DND-41 (cell line): ENCODE results near the gene MYLK3.

ENCODE experiments used
- ATAC-seq: fragments of 200-7000 bp; cut with Tn5 transposase; 3 replicates; pipeline ENCODE4 v1.9.1; 2021; ENCODE audit warnings: low read depth; ENCODE audit not compliant: insufficient read depth
- DNase-seq: peaks from one replicate; pipeline ENCODE4 v3.0.0-alpha.2; 2020
- H2AFZ ChIP-seq: 2 replicates; pipeline ENCODE4 v1.6.0; 2012; ENCODE audit warnings: low read depth, low read length
- H3K27ac ChIP-seq: 2 replicates; pipeline ENCODE4 v1.5.1; 2012; ENCODE audit warnings: low read length, inconsistent platforms
- H3K27me3 ChIP-seq: fragments of 200-600 bp; sonication (generic); 2 replicates; pipeline ENCODE4 v1.6.0; 2012; ENCODE audit warnings: low read length, mild to moderate bottlenecking, inconsistent platforms; ENCODE audit not compliant: insufficient read depth, poor library complexity
- H3K36me3 ChIP-seq: 2 replicates; pipeline ENCODE4 v1.5.1; 2012; ENCODE audit warnings: low read length, inconsistent platforms; ENCODE audit not compliant: insufficient read depth
- H3K4me1 ChIP-seq: 2 replicates; pipeline ENCODE4 v1.5.1; 2012; ENCODE audit warnings: mild to moderate bottlenecking, low read length; ENCODE audit not compliant: insufficient read depth
- H3K4me2 ChIP-seq: 2 replicates; pipeline ENCODE4 v1.6.0; 2012; ENCODE audit warnings: mild to moderate bottlenecking, moderate library complexity, low read length, inconsistent platforms; ENCODE audit not compliant: insufficient read depth
- H3K4me3 ChIP-seq, 2 experiments: fragments of 200-600 bp in 1 of 2; shearing (Covaris generic) in 1 of 2; 2 replicates each; pipeline ENCODE4 v1.5.1; 2012 to 2016; ENCODE audit warnings: inconsistent platforms in 2 of 2, low read length in 2 of 2, mild to moderate bottlenecking in 2 of 2, low read depth in 1 of 2, moderate library complexity in 1 of 2
- H3K79me2 ChIP-seq: 2 replicates; pipeline ENCODE4 v1.6.0; 2012; ENCODE audit warnings: low read length, inconsistent platforms; ENCODE audit not compliant: insufficient read depth
- H3K9ac ChIP-seq: 2 replicates; pipeline ENCODE4 v1.6.0; 2012; ENCODE audit warnings: low read depth, mild to moderate bottlenecking, inconsistent platforms, low read length, moderate library complexity
- H3K9me3 ChIP-seq: 2 replicates; pipeline ENCODE4 v1.5.1; 2012; ENCODE audit warnings: low read length, moderate library complexity, mild to moderate bottlenecking, inconsistent platforms; ENCODE audit not compliant: insufficient read depth, severe bottlenecking
- H4K20me1 ChIP-seq: 2 replicates; pipeline ENCODE4 v1.6.0; 2012; ENCODE audit warnings: low read length; ENCODE audit not compliant: insufficient read depth
- EZH2 ChIP-seq: IDR thresholded peaks from 3 replicates; pipeline ENCODE4 v1.6.1; 2012; ENCODE audit warnings: borderline replicate concordance, low read depth, mild to moderate bottlenecking, moderate library complexity, low read length, inconsistent platforms; ENCODE audit not compliant: severe bottlenecking
- TF ChIP-seq, protein P1 (sequence below): IDR thresholded peaks from 2 replicates; pipeline ENCODE4 v1.5.1; 2012; ENCODE audit warnings: borderline replicate concordance, low read length, moderate library complexity, mild to moderate bottlenecking; ENCODE audit not compliant: poor library complexity, severe bottlenecking; ENCODE audit errors: extremely low read depth

MYLK3 gene

DNA sequence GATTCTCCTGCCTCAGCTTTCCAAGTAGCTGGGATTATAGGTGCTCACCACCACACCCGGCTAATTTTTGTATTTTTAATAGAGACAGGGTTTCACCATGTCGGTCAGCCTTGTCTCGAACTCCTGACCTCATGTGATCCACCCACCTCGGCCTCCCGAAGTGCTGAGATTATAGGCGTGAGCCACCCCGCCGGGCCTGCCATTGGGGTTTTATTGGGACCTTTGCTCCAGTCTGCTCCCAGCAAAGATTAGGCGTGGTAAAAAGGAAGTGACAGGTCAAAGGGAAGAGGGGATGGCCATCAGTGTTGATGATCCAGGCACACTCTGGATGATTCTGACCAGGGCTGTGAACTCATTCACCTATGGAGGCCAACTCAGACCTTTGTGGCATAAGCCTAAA lies 20.5 kb downstream of the MYLK3 start:
- H3K4me3 ChIP-seq = no peak overlapping the region
- H3K36me3 ChIP-seq = no peaks in the 10 kb centered on the region
- H3K9ac ChIP-seq = no peak overlapping the region
- H3K79me2 ChIP-seq = no peaks in the 10 kb centered on the region
- no peaks in the 10 kb centered on the region for H3K27me3 ChIP-seq
- peaks cover 3% of the 10 kb centered on the region for H3K9me3 ChIP-seq
- H4K20me1 ChIP-seq = no peaks in the 10 kb centered on the region
- H2AFZ ChIP-seq = no peak overlapping the region
- H3K4me2 ChIP-seq = no peak overlapping the region
- no peak for TF ChIP-seq EZH2
- TF ChIP-seq, protein P1, sequence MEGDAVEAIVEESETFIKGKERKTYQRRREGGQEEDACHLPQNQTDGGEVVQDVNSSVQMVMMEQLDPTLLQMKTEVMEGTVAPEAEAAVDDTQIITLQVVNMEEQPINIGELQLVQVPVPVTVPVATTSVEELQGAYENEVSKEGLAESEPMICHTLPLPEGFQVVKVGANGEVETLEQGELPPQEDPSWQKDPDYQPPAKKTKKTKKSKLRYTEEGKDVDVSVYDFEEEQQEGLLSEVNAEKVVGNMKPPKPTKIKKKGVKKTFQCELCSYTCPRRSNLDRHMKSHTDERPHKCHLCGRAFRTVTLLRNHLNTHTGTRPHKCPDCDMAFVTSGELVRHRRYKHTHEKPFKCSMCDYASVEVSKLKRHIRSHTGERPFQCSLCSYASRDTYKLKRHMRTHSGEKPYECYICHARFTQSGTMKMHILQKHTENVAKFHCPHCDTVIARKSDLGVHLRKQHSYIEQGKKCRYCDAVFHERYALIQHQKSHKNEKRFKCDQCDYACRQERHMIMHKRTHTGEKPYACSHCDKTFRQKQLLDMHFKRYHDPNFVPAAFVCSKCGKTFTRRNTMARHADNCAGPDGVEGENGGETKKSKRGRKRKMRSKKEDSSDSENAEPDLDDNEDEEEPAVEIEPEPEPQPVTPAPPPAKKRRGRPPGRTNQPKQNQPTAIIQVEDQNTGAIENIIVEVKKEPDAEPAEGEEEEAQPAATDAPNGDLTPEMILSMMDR = no peak
- DNase-seq (no peak), ATAC-seq (no peak)
- no peak overlapping the region for H3K27ac ChIP-seq
- no peaks in the 10 kb centered on the region for H3K4me1 ChIP-seq

- H3K4me2 ChIP-seq = no peak overlapping the region
- DNase-seq = no peak
- no peak overlapping the region for H2AFZ ChIP-seq
- peaks cover 3% of the 10 kb centered on the region for H3K9me3 ChIP-seq
- H3K36me3 ChIP-seq = no peaks in the 10 kb centered on the region
- no peak overlapping the region for H3K9ac ChIP-seq
- no peak for ATAC-seq
- H3K27me3 ChIP-seq = no peaks in the 10 kb centered on the region
- H3K79me2 ChIP-seq = no peaks in the 10 kb centered on the region
- no peak overlapping the region for H3K4me3 ChIP-seq
- H4K20me1 ChIP-seq = no peaks in the 10 kb centered on the region
- H3K4me1 ChIP-seq = no peaks in the 10 kb centered on the region
- H3K27ac ChIP-seq = no peak overlapping the region
- no peak for TF ChIP-seq EZH2
- TF ChIP-seq, protein P1 = no peak
Measured at GRCh38 chr16:46727184-46727583, 21.0 kb downstream of the MYLK3 start.

GRCh38 chr16:46721885-46722284 lies 26.3 kb downstream of the MYLK3 start:
- Histone ChIP-seq H3K79me2 (no peaks in the 10 kb centered on the region), H3K27me3 (no peaks in the 10 kb centered on the region), H3K4me3 (no peak overlapping the region), H3K4me1 (no peaks in the 10 kb centered on the region), H2AFZ (no peak overlapping the region), H3K9ac (no peak overlapping the region), H3K9me3 (peaks cover 3% of the 10 kb centered on the region), H3K36me3 (no peaks in the 10 kb centered on the region), H3K4me2 (no peak overlapping the region), H3K27ac (no peak overlapping the region), H4K20me1 (no peaks in the 10 kb centered on the region)
- TF ChIP-seq, protein P1 = no peak
- no peak for TF ChIP-seq EZH2
- DNase-seq (no peak), ATAC-seq (no peak)

DNA sequence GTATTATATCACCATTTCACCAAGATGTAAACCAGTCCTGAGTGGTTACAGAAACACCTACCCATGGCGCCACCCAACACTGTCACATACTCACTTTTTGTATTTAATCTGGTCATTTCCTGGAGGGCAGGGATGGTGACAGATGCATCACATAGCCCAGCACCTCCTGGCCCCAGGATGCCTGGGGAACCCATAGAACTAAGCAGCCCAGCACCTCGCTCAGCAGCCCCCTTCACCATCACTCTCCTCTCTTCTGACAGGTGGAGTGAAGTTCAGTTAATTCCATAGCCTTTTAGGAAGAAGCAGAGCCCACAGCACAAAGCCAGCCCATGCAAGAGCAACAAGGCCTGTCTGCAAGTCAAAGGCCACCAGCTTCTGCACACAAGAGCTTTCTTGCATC lies 27.5 kb downstream of the MYLK3 start:
- TF ChIP-seq EZH2 = no peak
- TF ChIP-seq, protein P1 = no peak
- H4K20me1 ChIP-seq = no peaks in the 10 kb centered on the region
- H3K36me3 ChIP-seq = no peaks in the 10 kb centered on the region
- no peak overlapping the region for H3K4me2 ChIP-seq
- H3K4me3 ChIP-seq = no peak overlapping the region
- ATAC-seq (no peak), DNase-seq (no peak)
- H3K9me3 ChIP-seq = peaks cover 3% of the 10 kb centered on the region
- H3K27ac ChIP-seq = no peak overlapping the region
- no peaks in the 10 kb centered on the region for H3K79me2 ChIP-seq
- H2AFZ ChIP-seq = no peak overlapping the region
- no peak overlapping the region for H3K9ac ChIP-seq
- H3K27me3 ChIP-seq = no peaks in the 10 kb centered on the region
- H3K4me1 ChIP-seq = no peaks in the 10 kb centered on the region
